ENCODE results near the gene SYTL4. TPM values are rescaled to one million over a fixed set of nuclear protein-coding genes. Genes with fewer than 3 reads are reported as not detected.

Gene SYTL4
- total and polyA plus RNA-seq, 2 of the 8 experiments (the other 6 are each of a cell fraction or from before 2014, with no cell fraction given) = 0.11 TPM

- Histone ChIP-seq H4K91ac (replicated peaks; ENCODE audit: insufficient read length, low read length) (no peak overlapping the region), H4K20me1 (replicated peaks in 1 of 2; ENCODE audit: control insufficient read depth in 1 of 2, insufficient read depth in 2 of 2, low read length in 2 of 2) (no peaks in the 10 kb centered on the region), H4K5ac (ENCODE audit: insufficient read length, low read depth, low read length) (no peak overlapping the region), H3K79me2 (ENCODE audit: control insufficient read depth in 1 of 2, insufficient read depth in 2 of 2, low read length in 2 of 2) (no peaks in the 10 kb centered on the region), H3K27me3 (replicated peaks in 1 of 4; ENCODE audit: control insufficient read depth in 3 of 4, extremely low read depth in 1 of 4, insufficient read depth in 3 of 4, low read length in 3 of 4) (no peaks in the 10 kb centered on the region), H3K18ac (ENCODE audit: extremely low read depth, low read length) (no peak overlapping the region), H2BK15ac (ENCODE audit: low read length) (no peak overlapping the region), H2AK5ac (ENCODE audit: low read depth, low read length) (no peak overlapping the region), H3K27ac (ENCODE audit: low read depth, low read length) (no peak overlapping the region), H4K8ac (ENCODE audit: extremely low read depth, insufficient read depth, low read length) (no peak overlapping the region), H3K23me2 (ENCODE audit: low read depth, low read length) (no peaks in the 10 kb centered on the region), H2BK5ac (ENCODE audit: low read depth, low read length) (no peak overlapping the region), H3K4me1 (replicated peaks in 1 of 4; ENCODE audit: control insufficient read depth in 3 of 4, insufficient read depth in 4 of 4, low read length in 3 of 4) (no peaks in the 10 kb centered on the region), H3K4ac (replicated peaks; ENCODE audit: insufficient read length, low read depth, low read length) (no peak overlapping the region), H3K4me2 (ENCODE audit: insufficient read depth in 1 of 2, low read depth in 2 of 2, low read length in 2 of 2) (no peak overlapping the region), H3K14ac (ENCODE audit: insufficient read length) (no peak overlapping the region), H2BK120ac (replicated peaks; ENCODE audit: low read depth, low read length) (no peak overlapping the region), H3K23ac (ENCODE audit: insufficient read length) (no peak overlapping the region), H2BK12ac (ENCODE audit: low read depth, low read length) (no peak overlapping the region), H2BK20ac (ENCODE audit: low read length) (no peak overlapping the region), H3K36me3 (ENCODE audit: control insufficient read depth in 2 of 4, insufficient read depth in 4 of 4, low read length in 3 of 4) (no peaks in the 10 kb centered on the region), H3K9ac (replicated peaks in 1 of 4; ENCODE audit: extremely low read depth in 1 of 4, low read depth in 3 of 4, low read length in 3 of 4) (no peak overlapping the region), H3K56ac (replicated peaks; ENCODE audit: insufficient read length, low read depth, low read length) (no peak overlapping the region), H2AFZ (ENCODE audit: low read length) (no peak overlapping the region), H3K9me3 (ENCODE audit: insufficient read depth in 2 of 2, low read depth in 1 of 2, low read length in 1 of 2) (no peaks in the 10 kb centered on the region), H3K79me1 (ENCODE audit: low read depth, low read length) (no peaks in the 10 kb centered on the region), H3K4me3 (ENCODE audit: extremely low read depth in 1 of 4, insufficient read depth in 2 of 4, low read depth in 3 of 4, low read length in 4 of 4) (no peak overlapping the region)
- ChIA-PET CTCF (ENCODE audit: partially characterized antibody) (interaction anchor here (0.7 to 8.1 kb wide), 8 partner anchors 14 to 239 kb away, joined by 3 to 129 read pairs (median 11); partner anchors contain the start of gene SYTL4), POLR2A (ENCODE audit: partially characterized antibody) (no interaction called here)
- 80% methylated on average over 2 of the region's 6 CpGs; no CpG with 5 or more reads in 1 of the 2 experiments for WGBS, 2 experiments (ENCODE audit: extremely low coverage in 1 of 2, insufficient coverage in 1 of 2, insufficient read length in 1 of 2, insufficient replicate concordance in 2 of 2, low coverage in 1 of 2, low lambda C conversion rate in 2 of 2, missing lambda C conversion rate in 1 of 2)
- no peak for FAIRE-seq
- TF ChIP-seq JUN (IDR thresholded peaks at IDR 0.05; ENCODE audit: low read depth, low read length) (no peak), GTF2F1 (IDR thresholded peaks at IDR 0.05; ENCODE audit: borderline replicate concordance, low read depth, low read length) (no peak), BCL11A (IDR thresholded peaks at IDR 0.05; ENCODE audit: low read depth in 2 of 2, low read length in 2 of 2) (no peak), EZH2 (IDR thresholded peaks at IDR 0.05; ENCODE audit: low read depth, low read length, severe bottlenecking) (no peak), GABPA (IDR thresholded peaks at IDR 0.05; ENCODE audit: borderline replicate concordance, insufficient read depth, low read length) (no peak), TAF7 (optimal IDR thresholded peaks at IDR 0.05; ENCODE audit: borderline replicate concordance, low read depth, low read length) (no peak)
- no peak for DNase-seq (ENCODE audit: low read depth in 1 of 2, low spot score in 2 of 2)
Measured at GRCh38 chrX:100687128-100687527, 44.8 kb downstream of the SYTL4 start.
